Bone marrow (tissue), 2 donors: ENCODE data around the gene DUSP8.
"Not testable (repeated sequence)": the region's sequence is repeated elsewhere in the genome, so short reads cannot be mapped to it uniquely, and the experiment has no call there.

Experiments used
- DNase-seq, 2 donors: peaks; one replicate each; lab custom pipeline; 2025; lab: John Stamatoyannopoulos, UW

DUSP8 gene

GRCh38 chr11:1586699-1587098 lies 14.6 kb upstream of the DUSP8 start:
- no peak for DNase-seq

DNA sequence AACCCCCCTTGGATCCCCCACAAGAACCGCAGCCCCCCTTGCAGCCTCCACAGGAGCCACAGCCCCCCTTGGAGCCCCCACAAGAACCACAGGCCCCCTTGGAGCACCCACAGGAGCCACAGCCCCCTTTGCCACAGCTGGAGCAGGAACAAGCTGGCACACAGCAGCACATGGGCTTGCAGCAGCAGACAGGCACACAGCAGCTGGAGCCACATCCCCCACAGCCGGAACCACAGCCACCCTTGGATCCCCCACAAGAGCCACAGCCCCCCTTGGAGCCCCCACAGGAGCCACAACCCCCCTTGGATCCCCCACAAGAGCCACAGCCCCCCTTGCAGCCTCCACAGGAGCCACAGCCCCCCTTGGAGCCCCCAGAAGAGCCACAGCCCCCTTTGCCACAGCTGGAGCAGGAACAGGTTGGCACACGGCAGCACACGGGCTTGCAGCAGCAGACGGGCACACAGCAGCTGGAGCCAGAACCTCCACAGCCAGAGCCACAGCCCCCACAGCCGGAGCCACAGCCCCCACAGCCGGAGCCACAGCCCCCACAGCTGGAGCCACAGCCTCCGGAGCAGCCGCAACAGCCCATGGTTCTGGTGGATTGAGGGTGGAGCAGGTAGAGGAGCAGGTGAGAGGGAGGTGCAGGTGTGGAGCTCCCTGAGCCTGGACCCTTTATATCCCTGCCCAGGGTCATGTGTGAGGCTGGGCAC lies 12.7 kb upstream of the DUSP8 start, which contains the start of gene KRTAP5-1:
Gene KRTAP5-1, minus strand, starts transcription at position 623 of the 710 bp plus-strand sequence. Its CDS starts 34 bp downstream, at position 589.
- DNase-seq = not testable (repeated sequence)

- DNase-seq = not testable (repeated sequence)
These were observed 10.8 kb upstream of the DUSP8 start for GRCh38 chr11:1582909-1583308.

DNA sequence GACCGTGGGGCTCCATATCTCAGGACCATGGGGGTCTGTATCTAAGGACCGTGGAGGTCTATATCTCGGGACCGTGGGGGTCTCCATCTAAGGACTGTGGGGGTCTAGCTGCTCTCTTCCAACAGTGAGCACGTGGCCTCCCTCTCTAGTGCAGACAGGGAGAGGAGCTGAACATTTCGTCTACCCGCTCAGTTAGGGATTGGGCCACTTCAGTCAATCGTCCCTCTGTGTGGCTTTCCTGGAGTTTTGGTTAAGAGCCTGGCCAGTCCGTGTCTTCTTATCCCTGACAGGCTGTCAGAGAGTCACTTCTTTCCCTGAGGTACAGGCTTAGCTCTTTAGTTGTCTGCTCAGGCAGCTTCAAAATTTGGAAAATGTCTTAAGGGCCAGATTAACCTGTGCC lies 9.9 kb upstream of the DUSP8 start:
- DNase-seq = no peak

DNA sequence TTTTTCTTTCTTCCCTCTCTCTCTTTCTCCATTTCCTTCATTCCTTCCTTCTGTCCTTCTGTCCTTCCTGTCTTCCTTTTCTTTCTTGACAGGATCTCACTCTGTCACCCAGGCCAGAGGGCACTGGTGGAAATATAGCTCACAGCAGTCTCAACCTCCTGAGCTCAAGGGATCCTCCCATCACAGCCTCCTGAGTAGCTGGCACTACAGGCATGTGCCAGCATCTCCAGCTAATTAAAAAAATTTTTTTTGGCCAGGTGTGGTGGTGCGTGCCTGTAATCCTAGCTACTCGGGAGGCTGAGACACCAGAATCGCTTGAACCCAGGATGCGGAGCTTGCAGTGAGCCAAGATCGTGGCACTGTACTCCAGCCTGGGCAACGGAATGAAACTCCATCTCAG lies 4.8 kb upstream of the DUSP8 start:
- no peak for DNase-seq

GRCh38 chr11:1575756-1576155 lies 3.7 kb upstream of the DUSP8 start:
- not testable (repeated sequence) for DNase-seq

GRCh38 chr11:1574933-1575242 lies 2.8 kb upstream of the DUSP8 start:
- no peak for DNase-seq

DNA sequence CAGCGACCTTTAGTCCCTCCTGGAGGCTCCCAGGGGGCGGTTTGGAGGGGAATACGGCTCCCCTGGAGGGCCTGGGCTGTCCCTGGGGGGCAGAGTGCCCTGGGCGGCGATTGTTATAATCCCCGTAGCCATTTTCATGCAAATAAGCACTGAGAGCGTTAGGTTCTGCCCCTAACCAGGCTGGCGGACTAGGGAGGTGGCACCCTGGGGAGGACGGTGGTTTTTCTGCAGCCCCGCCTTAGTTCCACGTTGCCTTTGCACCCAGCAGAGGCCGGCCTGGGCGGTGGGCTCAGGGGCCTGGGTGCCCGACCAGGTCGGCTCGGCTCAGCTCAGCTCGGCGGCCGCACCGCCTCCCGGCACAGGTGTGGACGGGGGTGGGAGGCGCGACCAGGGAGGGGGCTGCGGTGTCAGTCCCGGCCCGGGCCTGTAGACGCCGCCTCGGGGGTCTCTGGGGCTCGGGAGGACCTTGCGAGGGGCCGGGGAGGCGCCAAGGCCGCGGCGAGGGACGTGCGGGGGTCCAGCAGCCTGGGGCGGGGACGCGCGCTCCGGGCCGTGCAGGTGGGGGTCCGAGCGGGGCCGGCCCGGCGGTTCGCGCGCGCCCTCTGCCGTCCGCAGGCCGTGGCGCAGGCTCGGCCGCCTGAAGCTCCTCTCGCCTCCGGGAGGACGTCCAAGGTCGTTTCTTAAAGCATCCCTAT lies 2.3 kb upstream of the DUSP8 start:
- peak in 1 of 2 donors; percentile 9 for DNase-seq

GRCh38 chr11:1573903-1574237 lies 1.8 kb upstream of the DUSP8 start:
- DNase-seq = no peak

GRCh38 chr11:1573077-1573902 lies 1.2 kb upstream of the DUSP8 start:
- no peak for DNase-seq

GRCh38 chr11:1571760-1572196 lies 293 bp downstream of the DUSP8 start:
- no peak for DNase-seq

GRCh38 chr11:1570896-1571759 lies 943 bp downstream of the DUSP8 start:
- no peak for DNase-seq

GRCh38 chr11:1570531-1570895 lies 1.6 kb downstream of the DUSP8 start:
- no peak for DNase-seq

GRCh38 chr11:1570001-1570453 lies 2.0 kb downstream of the DUSP8 start:
- no peak for DNase-seq

DNA sequence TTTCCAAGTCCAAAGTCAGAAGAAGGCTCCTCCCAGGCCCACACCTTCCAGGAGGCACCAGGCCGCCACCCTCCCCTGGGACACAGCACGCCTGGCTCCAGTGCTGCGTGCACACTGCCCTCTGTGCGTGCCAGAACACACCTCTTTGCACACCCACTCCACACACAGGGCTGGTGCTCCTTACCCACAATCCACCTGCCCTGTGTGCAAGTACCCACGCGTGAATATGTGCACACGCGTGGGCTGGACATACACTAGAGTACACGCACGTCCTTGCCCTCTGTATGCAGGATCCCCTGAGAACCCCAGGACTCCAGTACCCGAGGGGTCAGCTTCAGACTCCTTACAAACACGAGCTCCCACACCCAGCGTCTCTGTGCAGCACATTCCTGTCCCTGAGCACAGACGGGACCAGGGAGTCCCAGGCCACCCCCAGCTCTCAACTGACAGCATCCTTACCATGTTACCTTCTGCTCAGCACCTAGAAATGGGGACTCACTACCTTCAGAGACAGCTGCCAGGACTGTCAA lies 2.8 kb downstream of the DUSP8 start:
- DNase-seq = no peak

DNA sequence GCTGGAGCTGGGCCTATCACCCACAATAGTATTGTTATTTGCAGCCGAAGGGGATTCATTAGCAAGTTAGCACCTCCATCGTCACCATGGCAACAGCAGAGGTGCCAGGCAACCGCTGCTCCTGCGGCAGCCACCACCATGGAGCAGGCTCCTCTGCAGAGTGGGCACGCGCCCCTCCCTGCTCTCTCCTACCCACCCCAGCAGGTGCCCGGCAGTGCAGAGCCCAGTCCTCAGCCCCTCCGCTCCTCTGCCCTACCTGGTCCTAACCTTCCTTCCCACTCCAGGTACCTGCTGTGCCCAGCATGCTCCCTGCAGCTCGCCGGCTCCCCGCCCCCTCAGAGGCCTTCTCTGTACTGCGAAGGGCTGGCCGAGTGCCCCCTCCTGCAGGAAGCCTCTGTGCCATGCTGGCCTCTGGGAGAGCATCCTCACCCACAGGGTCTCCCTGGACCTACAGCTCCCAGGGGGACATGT lies 3.6 kb downstream of the DUSP8 start:
- no peak for DNase-seq

DNA sequence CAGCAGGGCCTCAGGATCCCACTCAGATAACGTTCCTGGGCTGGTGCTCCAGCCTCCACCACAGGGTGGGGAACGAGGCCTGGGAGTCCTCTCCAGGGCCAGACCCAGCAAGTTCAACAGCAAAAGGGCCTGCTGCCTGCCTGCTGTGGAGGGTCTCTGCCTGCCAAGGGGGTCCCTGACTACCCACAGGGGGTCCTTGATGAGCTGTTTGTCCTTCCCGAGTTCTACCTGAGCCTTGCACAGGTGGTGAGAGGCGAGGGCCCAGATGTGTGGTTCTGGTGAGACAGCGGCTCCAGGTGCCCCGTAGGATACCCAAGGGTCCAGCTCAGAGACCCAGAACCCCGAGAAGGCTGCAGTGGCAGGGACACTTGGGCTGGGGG lies 4.4 kb downstream of the DUSP8 start:
- DNase-seq = no peak

- no peak for DNase-seq
These were observed 4.9 kb downstream of the DUSP8 start for GRCh38 chr11:1567052-1567720.

- no peak for DNase-seq
These were observed 5.6 kb downstream of the DUSP8 start for GRCh38 chr11:1566381-1567051.

GRCh38 chr11:1565904-1566247 lies 6.2 kb downstream of the DUSP8 start:
- no peak for DNase-seq
